ENCODE data around the gene EFNB2.

Gene EFNB2, protein sequence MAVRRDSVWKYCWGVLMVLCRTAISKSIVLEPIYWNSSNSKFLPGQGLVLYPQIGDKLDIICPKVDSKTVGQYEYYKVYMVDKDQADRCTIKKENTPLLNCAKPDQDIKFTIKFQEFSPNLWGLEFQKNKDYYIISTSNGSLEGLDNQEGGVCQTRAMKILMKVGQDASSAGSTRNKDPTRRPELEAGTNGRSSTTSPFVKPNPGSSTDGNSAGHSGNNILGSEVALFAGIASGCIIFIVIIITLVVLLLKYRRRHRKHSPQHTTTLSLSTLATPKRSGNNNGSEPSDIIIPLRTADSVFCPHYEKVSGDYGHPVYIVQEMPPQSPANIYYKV

DNA sequence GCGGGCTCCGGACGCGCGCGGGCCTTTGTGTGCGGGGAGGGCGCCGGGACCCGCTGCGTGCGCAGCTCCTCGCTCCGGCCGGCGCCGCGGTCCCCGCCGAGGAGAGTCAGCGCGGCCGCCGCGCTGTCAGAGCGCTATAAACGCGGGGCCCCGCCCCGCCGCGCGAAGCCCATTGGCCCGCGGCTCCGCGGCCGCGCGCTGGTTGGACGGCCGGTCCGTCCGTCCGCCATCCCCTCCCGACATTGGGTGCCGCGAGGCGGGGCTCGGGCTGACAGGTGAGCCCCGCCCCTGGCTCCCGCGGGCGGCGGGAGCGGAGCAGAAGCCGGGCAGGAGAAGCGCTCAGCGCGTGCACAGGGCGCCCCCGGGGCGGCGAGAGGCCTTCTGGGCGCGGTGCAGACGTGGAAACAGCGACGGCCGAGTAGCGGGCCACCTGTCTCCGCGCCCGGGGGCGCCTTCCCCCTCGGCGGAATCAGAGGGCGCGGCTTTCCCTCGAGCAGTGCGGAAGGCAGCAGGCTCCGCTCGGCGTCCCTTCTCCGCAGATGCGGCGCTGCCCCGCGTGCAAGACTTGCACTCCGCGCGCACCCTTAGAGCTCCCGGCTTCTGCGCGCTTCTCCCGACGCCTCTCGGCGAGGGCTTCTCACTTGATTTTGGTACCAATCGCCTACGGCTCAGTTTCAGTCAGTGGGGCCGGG is at the start of gene EFNB2:
TSS of gene EFNB2 (minus strand) at position 111 of the 692 bp plus-strand sequence. CDS start 698 bp downstream, outside the sequence.
- Histone ChIP-seq H3K4me3 (peak within 1 kb of the TSS; percentile 48), H3K4me1 (peaks cover 12% of the 10 kb centered on the region), H3K27me3 (ENCODE audit: low read depth) (no peaks in the 10 kb centered on the region)

DNA sequence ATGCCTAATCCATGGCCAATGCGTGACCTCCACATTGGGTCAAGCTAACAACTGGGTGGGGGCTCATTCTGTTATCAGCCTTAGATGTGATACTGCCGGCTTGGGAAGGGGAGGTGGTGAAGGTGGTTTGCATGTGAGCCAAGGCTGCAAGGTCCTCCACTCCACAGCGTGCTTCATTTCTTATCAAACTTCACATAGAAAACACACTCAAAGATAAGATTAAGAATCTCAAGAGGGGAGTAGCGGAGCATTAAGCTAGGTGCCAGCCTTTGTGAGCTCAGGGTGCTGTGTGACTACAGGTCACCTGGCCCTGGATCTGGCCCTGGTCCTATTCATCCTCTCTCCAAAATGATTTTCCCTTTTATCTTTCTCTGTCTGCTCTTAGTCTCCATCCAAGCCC is 45.8 kb upstream of the EFNB2 start:
- Histone ChIP-seq H3K36me3 (replicated peaks) (no peaks in the 10 kb centered on the region), H3K4me1 (no peaks in the 10 kb centered on the region), H3K4me3 (no peak overlapping the region), H3K27me3 (ENCODE audit: low read depth) (no peaks in the 10 kb centered on the region), H3K9me3 (no peaks in the 10 kb centered on the region; the same call in none of the 2 replicates)
- in situ Hi-C loops (cut with MboI; ENCODE audit: low sequenced_read_pairs): no loop called here
- DNase-seq (ENCODE audit: low spot score in 2 of 2): no peak

More for the DNA sequence above, at the start of gene EFNB2:
- H3K36me3 ChIP-seq (replicated peaks): peaks cover 4% of the 10 kb centered on the region
- DNase-seq (ENCODE audit: low spot score in 2 of 2): peak; percentile 85 to 91
- H3K9me3 ChIP-seq: no peaks in the 10 kb centered on the region
- in situ Hi-C loops (cut with MboI; ENCODE audit: low sequenced_read_pairs): loop anchor here (25.0 kb wide), 1 partner anchor 448 kb away; no protein-coding TSS in a partner anchor

DNA sequence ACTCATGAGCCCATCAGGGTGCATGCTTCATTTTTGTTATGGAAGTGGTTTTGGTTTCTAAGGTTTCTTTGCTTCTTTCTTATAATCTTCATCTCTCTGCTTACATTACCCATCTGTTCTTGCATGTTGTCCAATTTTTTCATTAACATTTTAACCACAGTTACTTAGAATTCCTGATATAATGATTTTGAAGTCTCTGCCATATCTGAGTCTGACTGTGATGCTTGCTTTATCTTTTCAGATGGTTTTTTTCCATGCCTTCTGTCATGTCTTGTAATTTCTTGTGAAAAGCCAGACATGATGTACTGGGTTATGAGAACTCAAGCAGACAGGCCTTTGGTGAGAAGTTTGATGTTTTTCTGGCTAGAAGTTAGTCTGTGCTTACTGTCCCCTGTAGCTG is 40.4 kb upstream of the EFNB2 start:
- Histone ChIP-seq H3K4me3 (no peak overlapping the region), H3K9me3 (no peaks in the 10 kb centered on the region), H3K27me3 (ENCODE audit: low read depth) (no peaks in the 10 kb centered on the region), H3K4me1 (no peaks in the 10 kb centered on the region), H3K36me3 (replicated peaks) (no peaks in the 10 kb centered on the region)
- in situ Hi-C loops (cut with MboI; ENCODE audit: low sequenced_read_pairs): no loop called here
- DNase-seq (ENCODE audit: low spot score in 2 of 2): no peak

DNA sequence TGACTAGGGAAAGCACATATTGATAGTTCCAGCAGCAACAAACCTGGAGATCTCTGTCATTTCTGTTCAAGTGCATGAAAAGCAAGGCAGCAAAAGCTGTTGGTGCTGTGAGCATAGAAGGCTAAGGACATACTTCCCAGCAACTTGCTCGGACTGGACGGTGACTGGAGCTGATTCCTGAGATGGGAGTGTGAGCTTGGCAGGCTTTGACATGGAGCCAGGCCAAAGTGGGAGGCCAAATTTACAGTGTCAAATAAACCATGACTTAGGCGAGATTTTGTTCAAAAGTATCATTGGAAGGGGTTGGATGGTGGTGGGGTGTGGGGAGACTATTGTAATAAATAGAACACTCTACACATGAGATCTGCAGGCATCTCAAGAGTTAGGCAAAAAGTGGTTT is 38.4 kb upstream of the EFNB2 start:
- Histone ChIP-seq H3K9me3 (no peaks in the 10 kb centered on the region), H3K4me3 (no peak overlapping the region), H3K36me3 (replicated peaks) (no peaks in the 10 kb centered on the region), H3K27me3 (ENCODE audit: low read depth) (no peaks in the 10 kb centered on the region), H3K4me1 (no peaks in the 10 kb centered on the region)
- DNase-seq (ENCODE audit: low spot score in 2 of 2): no peak
- in situ Hi-C loops (cut with MboI; ENCODE audit: low sequenced_read_pairs): loop anchor here (25.0 kb wide), 1 partner anchor 338 kb away; no protein-coding TSS in a partner anchor

DNA sequence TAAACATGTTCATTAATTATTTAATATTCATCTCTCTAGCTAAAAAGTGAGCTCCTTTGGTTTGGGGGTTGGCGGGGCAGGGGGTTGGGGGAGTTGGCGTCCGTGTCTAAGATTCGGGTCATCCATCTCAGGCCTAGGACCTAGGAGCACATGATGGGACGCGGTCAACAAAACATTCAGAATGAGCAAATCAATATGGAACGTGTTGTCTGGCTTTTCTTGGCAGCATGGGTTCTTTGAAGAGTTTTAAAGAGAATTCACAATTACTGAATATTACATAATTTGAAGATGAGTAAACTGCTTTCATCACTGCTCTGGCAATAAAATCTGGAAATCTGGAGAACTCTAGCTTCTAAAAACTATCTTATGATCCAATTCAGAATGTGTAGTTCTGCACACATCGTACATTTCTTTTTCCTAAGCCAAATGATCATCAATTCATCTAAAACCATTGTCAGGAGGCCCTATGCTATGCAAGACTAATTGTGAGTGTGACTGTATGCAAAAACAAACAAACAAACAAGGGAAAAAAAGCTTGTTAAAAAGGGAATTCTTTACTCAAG is 37.9 kb upstream of the EFNB2 start:
- no peak for DNase-seq (ENCODE audit: low spot score in 2 of 2)
- H3K4me3 ChIP-seq: no peak overlapping the region
- no peaks in the 10 kb centered on the region for H3K36me3 ChIP-seq (replicated peaks)
- H3K4me1 ChIP-seq: no peaks in the 10 kb centered on the region
- in situ Hi-C loops (cut with MboI; ENCODE audit: low sequenced_read_pairs): loop anchor here (25.0 kb wide), 1 partner anchor 339 kb away; no protein-coding TSS in a partner anchor
- no peaks in the 10 kb centered on the region for H3K9me3 ChIP-seq
- H3K27me3 ChIP-seq (ENCODE audit: low read depth): no peaks in the 10 kb centered on the region

DNA sequence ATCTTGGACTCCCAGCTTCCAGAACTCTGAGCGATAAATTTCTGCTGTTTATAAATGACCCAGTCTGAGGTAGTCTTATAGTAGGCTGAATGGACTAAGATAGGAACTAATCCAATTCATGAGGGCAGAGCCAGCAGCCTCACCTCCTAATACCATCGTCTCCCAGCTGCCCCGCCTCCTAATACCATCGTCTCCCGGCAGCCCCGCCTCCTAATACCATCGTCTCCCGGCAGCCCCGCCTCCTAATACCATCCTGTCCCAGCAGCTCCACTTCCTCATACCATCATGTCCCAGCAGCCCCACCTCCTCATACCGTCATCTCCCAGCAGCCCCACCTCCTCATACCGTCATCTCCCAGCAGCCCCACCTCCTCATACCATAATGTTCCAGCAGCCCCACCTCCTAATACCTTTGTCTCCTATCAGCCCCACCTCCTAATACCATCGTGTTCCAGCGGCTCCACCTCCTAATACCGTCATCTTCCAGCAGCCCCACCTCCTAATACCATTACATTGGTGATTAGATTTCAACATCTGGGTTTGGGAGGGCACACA is 34.9 kb upstream of the EFNB2 start:
- Histone ChIP-seq H3K4me1 (peaks cover 8% of the 10 kb centered on the region), H3K27me3 (ENCODE audit: low read depth) (no peaks in the 10 kb centered on the region), H3K36me3 (replicated peaks) (0 out of 2 replicates have a peak, but pooled peaks cover 3% of the 10 kb centered on the region), H3K9me3 (no peaks in the 10 kb centered on the region), H3K4me3 (no peak overlapping the region)
- in situ Hi-C loops (cut with MboI; ENCODE audit: low sequenced_read_pairs): loop anchor here (25.0 kb wide), 1 partner anchor 342 kb away; no protein-coding TSS in a partner anchor
- peak in 1 of 2 experiments; percentile 37 for DNase-seq (ENCODE audit: low spot score in 2 of 2)

DNA sequence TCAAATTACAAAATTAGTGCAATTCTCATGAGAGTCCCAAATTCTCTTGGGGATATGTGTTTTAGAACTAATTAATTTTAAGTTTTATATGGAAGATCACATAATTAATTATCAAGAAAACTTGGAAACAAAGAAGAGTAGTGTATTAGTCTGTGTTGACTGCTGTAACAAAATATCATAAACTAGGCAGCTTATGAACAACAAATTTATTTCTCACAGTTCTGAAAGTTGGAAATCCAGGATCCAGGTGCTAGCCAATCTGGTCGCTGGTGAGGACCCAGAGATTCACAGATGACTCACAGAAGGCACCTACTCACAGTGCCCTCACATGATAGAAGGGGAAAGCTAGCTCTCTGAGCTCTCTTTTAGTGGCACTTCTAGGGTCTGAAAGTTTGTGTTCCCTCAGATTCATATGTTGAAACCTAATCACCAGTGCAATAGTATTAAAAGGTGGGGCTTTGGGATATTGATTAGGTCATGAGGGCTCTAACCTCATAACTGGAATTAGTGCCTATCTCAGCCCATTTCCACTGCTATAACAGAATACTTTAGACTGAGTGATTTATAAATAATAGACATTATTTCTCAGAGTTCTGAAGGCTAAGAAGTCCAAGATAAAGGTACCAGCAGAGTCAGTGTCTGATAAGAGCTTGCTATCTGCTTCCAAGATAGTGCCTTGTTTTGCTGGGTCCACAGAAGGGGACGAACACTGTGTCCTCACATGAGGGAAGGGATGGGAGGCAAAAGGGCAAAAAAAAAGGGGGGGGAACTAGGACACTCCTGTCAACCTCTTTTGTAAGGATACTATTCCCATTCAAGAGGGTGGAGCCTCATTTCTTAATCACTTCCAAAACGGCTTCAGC is 34.0 kb upstream of the EFNB2 start:
- peaks cover 17% of the 10 kb centered on the region for H3K4me1 ChIP-seq
- H3K9me3 ChIP-seq: no peaks in the 10 kb centered on the region
- 0 out of 2 replicates have a peak, but pooled peaks cover 3% of the 10 kb centered on the region for H3K36me3 ChIP-seq (replicated peaks)
- in situ Hi-C loops (cut with MboI; ENCODE audit: low sequenced_read_pairs): loop anchor here (25.0 kb wide), 1 partner anchor 343 kb away; no protein-coding TSS in a partner anchor
- no peaks in the 10 kb centered on the region for H3K27me3 ChIP-seq (ENCODE audit: low read depth)
- DNase-seq (ENCODE audit: low spot score in 2 of 2): no peak
- no peak overlapping the region for H3K4me3 ChIP-seq

DNA sequence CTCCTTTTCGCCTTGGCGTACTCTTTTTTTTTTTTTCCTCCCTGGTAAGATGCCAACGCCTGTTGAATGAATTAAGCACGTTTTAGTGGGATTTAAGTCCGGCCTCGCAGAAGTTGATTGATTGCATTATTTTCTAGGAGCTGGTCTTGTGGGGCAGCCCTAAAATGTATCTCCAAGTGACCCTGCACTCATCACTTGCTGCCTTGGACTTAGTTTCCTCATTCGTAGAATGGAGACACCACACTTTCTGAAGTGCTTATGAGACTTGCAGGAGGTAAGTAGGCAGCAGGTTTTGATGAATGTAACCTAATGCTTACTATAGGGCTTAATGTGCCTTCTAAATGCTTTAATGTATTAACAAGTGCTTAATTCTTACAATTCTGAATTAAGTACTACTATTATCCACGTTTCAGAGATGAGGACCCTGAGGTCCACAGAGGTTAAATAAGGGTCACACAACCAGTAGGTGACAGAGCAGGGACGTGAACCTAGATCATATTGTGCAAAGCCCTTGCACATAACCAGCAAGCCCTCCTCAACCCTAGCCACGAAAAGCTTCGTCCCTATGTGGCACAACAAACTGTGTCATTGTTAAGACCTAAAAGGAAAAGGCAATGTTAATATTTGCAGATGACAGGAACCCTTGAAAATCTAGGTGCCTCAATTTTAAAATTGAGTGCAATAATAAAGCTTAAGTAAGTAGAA is 33.0 kb upstream of the EFNB2 start:
- no peaks in the 10 kb centered on the region for H3K9me3 ChIP-seq
- no peak for DNase-seq (ENCODE audit: low spot score in 2 of 2)
- no peaks in the 10 kb centered on the region for H3K27me3 ChIP-seq (ENCODE audit: low read depth)
- in situ Hi-C loops (cut with MboI; ENCODE audit: low sequenced_read_pairs): loop anchor here (25.0 kb wide), 1 partner anchor 344 kb away; no protein-coding TSS in a partner anchor
- peak overlapping the region; percentile 94 for H3K4me3 ChIP-seq
- peaks cover 23% of the 10 kb centered on the region for H3K4me1 ChIP-seq
- 0 out of 2 replicates have a peak, but pooled peaks cover 3% of the 10 kb centered on the region for H3K36me3 ChIP-seq (replicated peaks)

DNA sequence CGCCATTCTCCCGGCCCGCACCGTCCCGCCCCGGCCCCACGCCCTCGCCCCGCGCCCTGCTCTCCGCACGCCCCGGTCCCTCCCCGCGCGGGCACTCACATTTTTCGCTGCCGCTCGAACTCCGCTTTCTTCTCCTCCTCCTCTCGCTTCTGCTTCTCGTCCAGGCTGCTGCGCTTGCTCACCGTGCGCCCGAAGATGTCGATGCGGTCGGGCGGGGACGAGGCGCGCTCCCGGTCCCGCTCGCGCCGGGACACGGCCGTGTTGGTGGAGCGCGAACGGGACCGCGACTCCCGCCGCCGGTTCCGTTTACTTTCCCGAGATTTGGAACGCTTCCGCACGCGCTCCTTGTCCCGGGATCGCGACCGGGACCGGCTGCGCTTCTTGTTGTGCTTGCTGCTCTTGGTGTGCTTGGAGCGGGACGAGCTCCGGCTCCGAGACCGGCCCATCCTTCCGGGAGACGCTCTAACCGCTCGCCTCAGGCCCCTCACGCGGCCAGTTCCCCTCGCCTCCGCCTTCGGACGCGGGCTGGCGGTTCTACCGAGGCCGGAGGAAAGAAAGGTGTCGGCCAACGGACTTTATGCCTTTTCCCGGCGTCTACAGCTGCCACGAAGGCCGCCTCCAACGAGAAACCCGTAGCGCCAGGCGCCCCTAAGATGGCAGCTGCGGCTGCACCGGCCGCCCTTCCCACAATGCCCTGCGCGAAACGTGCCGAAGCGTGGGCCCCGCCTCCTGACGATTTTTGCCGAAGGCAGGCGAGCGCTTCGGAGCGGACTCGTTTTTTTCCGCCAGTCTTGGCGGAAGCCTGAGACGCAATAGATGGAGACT is 32.2 kb upstream of the EFNB2 start, which contains the start of gene ARGLU1:
TSS of gene ARGLU1 (minus strand) at position 664 of the 825 bp plus-strand sequence. CDS start at position 446, 218 bp downstream.
- peaks cover 27% of the 10 kb centered on the region for H3K4me1 ChIP-seq
- H3K4me3 ChIP-seq: peak within 1 kb of the TSS; percentile 94
- no peaks in the 10 kb centered on the region for H3K27me3 ChIP-seq (ENCODE audit: low read depth)
- peak; percentile 80 to 94 for DNase-seq (ENCODE audit: low spot score in 2 of 2)
- in situ Hi-C loops (cut with MboI; ENCODE audit: low sequenced_read_pairs): loop anchor here (25.0 kb wide), 1 partner anchor 345 kb away; no protein-coding TSS in a partner anchor
- H3K9me3 ChIP-seq: no peaks in the 10 kb centered on the region
- 0 out of 2 replicates have a peak, but pooled peaks cover 3% of the 10 kb centered on the region for H3K36me3 ChIP-seq (replicated peaks)

DNA sequence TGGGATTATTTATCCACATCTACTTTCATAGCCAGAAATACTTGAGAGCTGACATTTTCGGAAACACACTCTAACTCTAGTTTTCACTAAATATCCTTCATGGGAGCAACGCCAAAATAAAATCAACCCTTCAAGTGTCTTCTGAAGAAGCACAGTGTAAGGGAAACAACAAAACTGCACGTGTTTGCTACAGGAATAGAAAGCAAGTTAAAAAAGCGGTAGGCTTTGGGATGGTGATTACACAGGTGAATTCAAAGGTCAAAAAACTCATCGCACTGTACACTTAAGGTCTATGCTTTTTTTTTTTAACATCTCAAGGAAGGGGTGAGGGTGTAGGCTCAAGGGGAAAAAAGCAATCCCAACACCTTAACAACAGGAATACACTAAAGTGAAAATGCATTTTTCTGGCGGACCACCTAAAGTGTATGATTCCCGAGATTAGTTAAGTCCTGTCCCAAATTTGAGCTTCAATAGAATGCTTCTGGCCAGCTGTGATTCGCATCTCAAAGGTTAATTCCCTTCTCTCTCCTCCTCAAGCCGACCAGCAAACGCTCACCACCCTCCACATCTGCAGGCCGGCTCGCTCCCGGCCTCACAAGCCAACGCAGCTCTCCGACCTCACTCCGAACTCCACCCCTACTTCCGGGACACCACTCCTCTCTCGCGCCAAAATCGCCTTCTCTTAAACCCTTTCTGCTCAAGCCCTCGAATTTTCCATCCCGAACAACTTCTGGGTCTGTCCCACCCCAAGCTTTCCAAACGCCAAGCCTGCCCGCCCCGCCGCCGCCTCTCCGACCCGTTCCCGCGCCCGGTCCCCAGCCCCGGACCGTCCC is 31.4 kb upstream of the EFNB2 start:
- Histone ChIP-seq H3K36me3 (replicated peaks) (0 out of 2 replicates have a peak, but pooled peaks cover 3% of the 10 kb centered on the region), H3K4me3 (peak overlapping the region; percentile 94), H3K4me1 (peaks cover 35% of the 10 kb centered on the region), H3K27me3 (ENCODE audit: low read depth) (no peaks in the 10 kb centered on the region), H3K9me3 (no peaks in the 10 kb centered on the region)
- DNase-seq (ENCODE audit: low spot score in 2 of 2): peak; percentile 59 to 71
- in situ Hi-C loops (cut with MboI; ENCODE audit: low sequenced_read_pairs): loop anchor here (25.0 kb wide), 1 partner anchor 345 kb away; no protein-coding TSS in a partner anchor
